Astrocyte (in vitro differentiated cells and primary cell): ENCODE measurements around the gene CYP46A1.

Source experiments
- CTCF ChIP-seq: IDR thresholded peaks from 2 replicates; pipeline ENCODE4 v1.5.1; 2011; ENCODE audit warnings: low read depth, mild to moderate bottlenecking, inconsistent platforms, low read length, moderate library complexity; ENCODE audit not compliant: insufficient read depth
- EZH2 ChIP-seq: IDR thresholded peaks from 2 replicates; pipeline ENCODE4 v1.6.1; 2012; ENCODE audit warnings: mild to moderate bottlenecking, low read length, inconsistent platforms; ENCODE audit not compliant: insufficient read depth

GRCh38 chr14:99706107-99706900 is 22.2 kb downstream of the CYP46A1 start:
- TF ChIP-seq CTCF = no peak
- TF ChIP-seq EZH2 = no peak
